Suprapubic skin (tissue), 4 donors: ENCODE measurements around the gene SPACA7. TPM values are rescaled to one million over a fixed set of nuclear protein-coding genes. Genes with fewer than 3 reads are reported as not detected.

Experiments used
- DNase-seq, 2 donors: peaks; one replicate each; pipeline ENCODE4 v3.0.0-alpha.2; 2019; ENCODE audit warnings: low spot score in 2 of 2
- H3K27ac ChIP-seq: fragments of 200-600 bp; sonication (generic); one replicate; pipeline ENCODE4 v1.5.1; 2019
- H3K27me3 ChIP-seq: fragments of 200-600 bp; sonication (generic); one replicate; pipeline ENCODE4 v1.5.1; 2019
- H3K36me3 ChIP-seq: fragments of 200-600 bp; sonication (generic); one replicate; pipeline ENCODE4 v1.5.1; 2019
- H3K4me1 ChIP-seq: fragments of 200-600 bp; sonication (generic); one replicate; pipeline ENCODE4 v1.5.1; 2019
- H3K4me3 ChIP-seq: fragments of 200-600 bp; sonication (generic); one replicate; pipeline ENCODE4 v1.5.1; 2019; ENCODE audit warnings: mild to moderate bottlenecking
- H3K9me3 ChIP-seq: fragments of 200-600 bp; sonication (generic); one replicate; pipeline ENCODE4 v1.5.1; 2019
- CTCF ChIP-seq, 2 donors: fragments of 200-600 bp in 1 of 2; fragments of 450-650 bp in 1 of 2; sonication (generic) in 1 of 2; IDR thresholded peaks; one replicate each; pipeline ENCODE4 v1.5.1; 2016 to 2019; ENCODE audit warnings: antibody characterized with exemption in 2 of 2, mild to moderate bottlenecking in 1 of 2, moderate library complexity in 1 of 2
- EP300 ChIP-seq: sonication (generic); formaldehyde crosslinking; IDR thresholded peaks from one replicate; pipeline ENCODE4 v1.6.1; 2017; ENCODE audit warnings: antibody characterized with exemption
- POLR2A ChIP-seq, 2 donors: fragments of 450-650 bp; IDR thresholded peaks; one replicate each; pipeline ENCODE4 v1.6.1; 2017; ENCODE audit warnings: antibody characterized with exemption in 2 of 2, mild to moderate bottlenecking in 2 of 2, moderate library complexity in 2 of 2
- POLR2AphosphoS5 ChIP-seq, 3 donors: sonication (generic); formaldehyde crosslinking; IDR thresholded peaks; one replicate each; pipeline ENCODE4 v1.6.1; 2017; ENCODE audit warnings: antibody characterized with exemption in 3 of 3
- WGBS: methylation state at CpG from one replicate; pipeline ENCODE4 v1.1.5; 2018; 5-methylcytosine and 5-hydroxymethylcytosine counted together
- total RNA-seq, 4 donors: library from RNA; depleted of rRNA; stranded (reverse); fragments of >200 nt; gene quantifications; one replicate each; pipeline ENCODE4 v1.1.0, GENCODE V29; 2016

Gene SPACA7
- total RNA-seq, 4 donors from 2014 or later = not detected

- peaks cover 4% of the 10 kb centered on the region for H3K9me3 ChIP-seq
- H3K4me3 ChIP-seq = no peak overlapping the region
- no peak overlapping the region for H3K27ac ChIP-seq
- WGBS = 87% methylated on average over 7 of the region's 7 CpGs
- no peaks in the 10 kb centered on the region for H3K27me3 ChIP-seq
- H3K4me1 ChIP-seq = no peaks in the 10 kb centered on the region
- H3K36me3 ChIP-seq = no peaks in the 10 kb centered on the region
- no peak for DNase-seq
- no peak for TF ChIP-seq POLR2AphosphoS5 (IDR thresholded peaks at IDR 0.05)
- TF ChIP-seq CTCF (IDR thresholded peaks at IDR 0.05) = no peak
- no peak for TF ChIP-seq EP300
- no peak for TF ChIP-seq POLR2A (IDR thresholded peaks at IDR 0.05)
Measured at GRCh38 chr13:112479389-112479788, 103.2 kb downstream of the SPACA7 start.

- no peak for DNase-seq
- TF ChIP-seq EP300 (no peak), CTCF (IDR thresholded peaks at IDR 0.05) (no peak), POLR2A (IDR thresholded peaks at IDR 0.05) (no peak), POLR2AphosphoS5 (IDR thresholded peaks at IDR 0.05) (no peak)
- H3K27ac ChIP-seq = no peak overlapping the region
- H3K9me3 ChIP-seq = peaks cover 4% of the 10 kb centered on the region
- no peak overlapping the region for H3K4me3 ChIP-seq
- no peaks in the 10 kb centered on the region for H3K4me1 ChIP-seq
- H3K36me3 ChIP-seq = peaks cover 13% of the 10 kb centered on the region
- H3K27me3 ChIP-seq = no peaks in the 10 kb centered on the region
Measured at GRCh38 chr13:112481458-112481857, 105.3 kb downstream of the SPACA7 start.

GRCh38 chr13:112483299-112483698, 107.1 kb downstream of the SPACA7 start:
- Histone ChIP-seq H3K36me3 (peaks cover 21% of the 10 kb centered on the region), H3K4me3 (no peak overlapping the region), H3K4me1 (no peaks in the 10 kb centered on the region), H3K27ac (no peak overlapping the region), H3K9me3 (peaks cover 4% of the 10 kb centered on the region), H3K27me3 (no peaks in the 10 kb centered on the region)
- TF ChIP-seq CTCF (IDR thresholded peaks at IDR 0.05) (no peak), EP300 (no peak), POLR2AphosphoS5 (IDR thresholded peaks at IDR 0.05) (no peak), POLR2A (IDR thresholded peaks at IDR 0.05) (no peak)
- DNase-seq = no peak
- WGBS = 93% methylated on average over 7 of the region's 7 CpGs

Other genes with a start within 250 kb of the SPACA7 start
- 10 to 100 TPM; 21.9 to 60.9 (median 32.0) TPM for gene TUBGCP3, start 211.8 kb downstream of the SPACA7 start, total RNA-seq